GM12878 (cell line): ENCODE results near the gene CUTA.

Experiments
- EZH2 ChIP-seq: IDR thresholded peaks from 2 replicates; pipeline ENCODE4 v1.6.1; 2012; ENCODE audit warnings: low read depth, mild to moderate bottlenecking, control low read depth, inconsistent platforms, low read length, borderline replicate concordance; ENCODE audit not compliant: control insufficient read depth
- HDAC2 ChIP-seq: fragments of 200-600 bp; sonication (generic); IDR thresholded peaks from 2 replicates; pipeline ENCODE4 v1.6.1; 2017
- POLR2A ChIP-seq: IDR thresholded peaks from 2 replicates; pipeline ENCODE4 v1.6.1; 2011; ENCODE audit warnings: low read depth, mild to moderate bottlenecking, low read length
- POLR2AphosphoS5 ChIP-seq: IDR thresholded peaks from 2 replicates; pipeline ENCODE4 v1.6.1; 2011; ENCODE audit warnings: mild to moderate bottlenecking, low read length, inconsistent platforms
- SMC3 ChIP-seq: IDR thresholded peaks from 2 replicates; pipeline ENCODE4 v1.6.1; 2011; ENCODE audit warnings: low read length, improper control_type of control experiment, borderline replicate concordance
- SREBF2 ChIP-seq: IDR thresholded peaks from 2 replicates; pipeline ENCODE4 v1.6.1; 2012; ENCODE audit warnings: mild to moderate bottlenecking, low read length
- SRF ChIP-seq, 2 experiments: IDR thresholded peaks; 2 replicates each; pipeline ENCODE4 v1.6.1; 2011; ENCODE audit warnings: low read depth in 2 of 2, low read length in 2 of 2, mild to moderate bottlenecking in 1 of 2, moderate library complexity in 1 of 2
- STAT3 ChIP-seq: IDR thresholded peaks from 2 replicates; pipeline ENCODE4 v1.6.1; 2011; ENCODE audit warnings: low read depth, low read length, improper control_type of control experiment
- TCF3 ChIP-seq: IDR thresholded peaks from 2 replicates; pipeline ENCODE4 v1.6.1; 2012; ENCODE audit warnings: low read depth, mild to moderate bottlenecking, low read length, borderline replicate concordance; ENCODE audit not compliant: insufficient read depth
- ZSCAN29 ChIP-seq: fragments of 450-650 bp; IDR thresholded peaks from 2 replicates; pipeline ENCODE4 v1.6.1; 2017; ENCODE audit warnings: mild to moderate bottlenecking, moderate library complexity
- TF ChIP-seq, protein P1 (sequence below): fragments of 450-650 bp; IDR thresholded peaks from 2 replicates; pipeline ENCODE4 v1.6.1; 2017; ENCODE audit warnings: mild to moderate bottlenecking, moderate library complexity
- TF ChIP-seq, protein P2 (sequence below), 3 experiments: IDR thresholded peaks in 2 of 3; conservative IDR thresholded peaks in 1 of 3; 2 replicates each; pipeline ENCODE4 v1.5.1; 2011; ENCODE audit warnings: low read depth in 3 of 3, low read length in 3 of 3, mild to moderate bottlenecking in 3 of 3, control low read depth in 2 of 3, moderate library complexity in 2 of 3, inconsistent platforms in 1 of 3, mixed read lengths in 1 of 3; ENCODE audit not compliant: control insufficient read depth in 2 of 3, insufficient read depth in 1 of 3; ENCODE audit errors: extremely low read depth in 1 of 3
- TF ChIP-seq, protein P3 (sequence below): IDR thresholded peaks from 2 replicates; pipeline ENCODE4 v1.6.1; 2011; ENCODE audit warnings: low read depth, low read length, improper control_type of control experiment, borderline replicate concordance

DNA sequence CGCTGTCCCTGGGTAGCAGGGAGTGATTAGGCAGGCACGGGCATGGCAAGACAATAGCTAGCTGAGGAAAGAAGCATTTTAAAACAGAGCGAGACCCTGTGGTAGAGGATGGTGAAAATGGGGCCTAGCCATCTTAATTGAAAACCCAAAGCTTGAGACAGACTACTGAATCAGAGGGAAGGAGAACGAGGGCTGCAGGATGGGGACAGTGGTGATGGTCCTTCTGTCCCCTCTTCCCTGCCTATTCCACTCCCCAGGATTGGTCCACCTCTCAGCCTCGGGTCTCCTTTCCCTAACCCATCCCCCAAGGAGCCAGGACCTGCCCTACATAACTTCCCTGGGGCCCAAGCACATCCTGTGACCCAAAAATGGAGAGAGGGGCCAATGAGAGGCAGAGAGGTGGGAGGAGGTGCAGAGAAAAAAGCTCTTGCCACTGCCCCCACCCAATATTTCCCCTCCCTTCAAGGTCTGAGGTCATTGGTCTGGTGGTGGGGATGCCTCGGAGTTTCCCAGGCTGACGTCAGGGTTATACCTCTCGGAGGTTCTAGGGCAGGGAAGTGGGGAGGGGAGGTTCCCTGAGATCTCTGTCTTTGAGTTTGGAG lies 884 bp upstream of the CUTA start:
- TF ChIP-seq ZSCAN29 (no peak), HDAC2 (no peak), SMC3 (no peak), EZH2 (no peak), POLR2A (peak; percentile 13; the same call in 1 of the 2 replicates), SRF (IDR thresholded peaks at IDR 0.05; ENCODE audit: low read depth in 2 of 2, low read length in 2 of 2) (peak in 1 of 2 experiments; percentile 52; a peak in 1 of 4 replicates), SREBF2 (no peak), STAT3 (no peak), TCF3 (no peak), POLR2AphosphoS5 (peak; percentile 48; the same call in 1 of the 2 replicates)
- TF ChIP-seq, protein P1, sequence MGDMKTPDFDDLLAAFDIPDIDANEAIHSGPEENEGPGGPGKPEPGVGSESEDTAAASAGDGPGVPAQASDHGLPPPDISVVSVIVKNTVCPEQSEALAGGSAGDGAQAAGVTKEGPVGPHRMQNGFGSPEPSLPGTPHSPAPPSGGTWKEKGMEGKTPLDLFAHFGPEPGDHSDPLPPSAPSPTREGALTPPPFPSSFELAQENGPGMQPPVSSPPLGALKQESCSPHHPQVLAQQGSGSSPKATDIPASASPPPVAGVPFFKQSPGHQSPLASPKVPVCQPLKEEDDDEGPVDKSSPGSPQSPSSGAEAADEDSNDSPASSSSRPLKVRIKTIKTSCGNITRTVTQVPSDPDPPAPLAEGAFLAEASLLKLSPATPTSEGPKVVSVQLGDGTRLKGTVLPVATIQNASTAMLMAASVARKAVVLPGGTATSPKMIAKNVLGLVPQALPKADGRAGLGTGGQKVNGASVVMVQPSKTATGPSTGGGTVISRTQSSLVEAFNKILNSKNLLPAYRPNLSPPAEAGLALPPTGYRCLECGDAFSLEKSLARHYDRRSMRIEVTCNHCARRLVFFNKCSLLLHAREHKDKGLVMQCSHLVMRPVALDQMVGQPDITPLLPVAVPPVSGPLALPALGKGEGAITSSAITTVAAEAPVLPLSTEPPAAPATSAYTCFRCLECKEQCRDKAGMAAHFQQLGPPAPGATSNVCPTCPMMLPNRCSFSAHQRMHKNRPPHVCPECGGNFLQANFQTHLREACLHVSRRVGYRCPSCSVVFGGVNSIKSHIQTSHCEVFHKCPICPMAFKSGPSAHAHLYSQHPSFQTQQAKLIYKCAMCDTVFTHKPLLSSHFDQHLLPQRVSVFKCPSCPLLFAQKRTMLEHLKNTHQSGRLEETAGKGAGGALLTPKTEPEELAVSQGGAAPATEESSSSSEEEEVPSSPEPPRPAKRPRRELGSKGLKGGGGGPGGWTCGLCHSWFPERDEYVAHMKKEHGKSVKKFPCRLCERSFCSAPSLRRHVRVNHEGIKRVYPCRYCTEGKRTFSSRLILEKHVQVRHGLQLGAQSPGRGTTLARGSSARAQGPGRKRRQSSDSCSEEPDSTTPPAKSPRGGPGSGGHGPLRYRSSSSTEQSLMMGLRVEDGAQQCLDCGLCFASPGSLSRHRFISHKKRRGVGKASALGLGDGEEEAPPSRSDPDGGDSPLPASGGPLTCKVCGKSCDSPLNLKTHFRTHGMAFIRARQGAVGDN: no peak
- TF ChIP-seq, protein P2, sequence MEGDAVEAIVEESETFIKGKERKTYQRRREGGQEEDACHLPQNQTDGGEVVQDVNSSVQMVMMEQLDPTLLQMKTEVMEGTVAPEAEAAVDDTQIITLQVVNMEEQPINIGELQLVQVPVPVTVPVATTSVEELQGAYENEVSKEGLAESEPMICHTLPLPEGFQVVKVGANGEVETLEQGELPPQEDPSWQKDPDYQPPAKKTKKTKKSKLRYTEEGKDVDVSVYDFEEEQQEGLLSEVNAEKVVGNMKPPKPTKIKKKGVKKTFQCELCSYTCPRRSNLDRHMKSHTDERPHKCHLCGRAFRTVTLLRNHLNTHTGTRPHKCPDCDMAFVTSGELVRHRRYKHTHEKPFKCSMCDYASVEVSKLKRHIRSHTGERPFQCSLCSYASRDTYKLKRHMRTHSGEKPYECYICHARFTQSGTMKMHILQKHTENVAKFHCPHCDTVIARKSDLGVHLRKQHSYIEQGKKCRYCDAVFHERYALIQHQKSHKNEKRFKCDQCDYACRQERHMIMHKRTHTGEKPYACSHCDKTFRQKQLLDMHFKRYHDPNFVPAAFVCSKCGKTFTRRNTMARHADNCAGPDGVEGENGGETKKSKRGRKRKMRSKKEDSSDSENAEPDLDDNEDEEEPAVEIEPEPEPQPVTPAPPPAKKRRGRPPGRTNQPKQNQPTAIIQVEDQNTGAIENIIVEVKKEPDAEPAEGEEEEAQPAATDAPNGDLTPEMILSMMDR (IDR thresholded peaks at IDR 0.05 in 2 of 3, conservative IDR thresholded peaks at IDR 0.05 in 1 of 3; ENCODE audit: control insufficient read depth in 2 of 3, extremely low read depth in 1 of 3, insufficient read depth in 1 of 3, low read depth in 3 of 3, low read length in 3 of 3): no peak
- TF ChIP-seq, protein P3, sequence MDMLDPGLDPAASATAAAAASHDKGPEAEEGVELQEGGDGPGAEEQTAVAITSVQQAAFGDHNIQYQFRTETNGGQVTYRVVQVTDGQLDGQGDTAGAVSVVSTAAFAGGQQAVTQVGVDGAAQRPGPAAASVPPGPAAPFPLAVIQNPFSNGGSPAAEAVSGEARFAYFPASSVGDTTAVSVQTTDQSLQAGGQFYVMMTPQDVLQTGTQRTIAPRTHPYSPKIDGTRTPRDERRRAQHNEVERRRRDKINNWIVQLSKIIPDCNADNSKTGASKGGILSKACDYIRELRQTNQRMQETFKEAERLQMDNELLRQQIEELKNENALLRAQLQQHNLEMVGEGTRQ: no peak
